Testis (tissue), 3 donors: Measurements from ENCODE around the gene CELSR1. TPM values are rescaled to one million over a fixed set of nuclear protein-coding genes. Genes with fewer than 3 reads are reported as not detected.

Source experiments
- DNase-seq: peaks from one replicate; pipeline ENCODE4 v3.0.0-alpha.2; 2019
- H3K27ac ChIP-seq, 2 donors: fragments of 200-600 bp; sonication (generic); one replicate each; pipeline ENCODE4 v1.5.1; 2019
- H3K27me3 ChIP-seq: fragments of 200-600 bp; sonication (generic); one replicate; pipeline ENCODE4 v1.5.1; 2019
- H3K36me3 ChIP-seq: fragments of 200-600 bp; sonication (generic); one replicate; pipeline ENCODE4 v1.5.1; 2017; ENCODE audit warnings: low read depth; ENCODE audit errors: missing control alignments
- H3K4me1 ChIP-seq: fragments of 200-600 bp; sonication (generic); one replicate; pipeline ENCODE4 v1.5.1; 2019
- H3K4me3 ChIP-seq, 2 donors: fragments of 200-600 bp; sonication (generic); one replicate each; pipeline ENCODE4 v1.5.1; 2017 to 2019
- H3K9me3 ChIP-seq: fragments of 200-600 bp; sonication (generic); one replicate; pipeline ENCODE4 v1.5.1; 2017
- POLR2A ChIP-seq: fragments of 450-650 bp; IDR thresholded peaks from one replicate; pipeline ENCODE4 v1.6.1; 2017; ENCODE audit warnings: antibody characterized with exemption, mild to moderate bottlenecking, moderate library complexity
- WGBS, 2 donors: methylation state at CpG; one replicate each; pipeline ENCODE4 v1.1.5; 2018; 5-methylcytosine and 5-hydroxymethylcytosine counted together
- intact Hi-C: fragments of 100-400 bp; cut with DNase I; formaldehyde crosslinking; loops from one replicate; pipeline ENCODE4 v1.15.1; 2023; ENCODE audit warnings: low total_unique reads
- polyA plus RNA-seq: library from polyadenylated mRNA; stranded (reverse); fragments of 350-450 nt; fragmentation: Illumina TruSeq; extraction: RNeasy Lipid Tissue Mini Kit (QIAGEN cat#74804); gene quantifications from one replicate; pipeline ENCODE4 v1.2.3, GENCODE V29; 2014; ENCODE audit warnings: low read depth, low replicate concordance; ENCODE audit not compliant: insufficient read depth
- total RNA-seq, 2 donors: library from RNA; depleted of rRNA; stranded (reverse); fragments of >200 nt; gene quantifications; one replicate each; pipeline ENCODE4 v1.2.3, GENCODE V29; 2016
- TF ChIP-seq, protein P1 (sequence below), 3 experiments: fragments of 450-650 bp in 2 of 3; fragments of 200-600 bp in 1 of 3; sonication (generic) in 1 of 3; IDR thresholded peaks; one replicate each; pipeline ENCODE4 v1.5.1; 2016 to 2019; ENCODE audit warnings: antibody characterized with exemption in 3 of 3, mild to moderate bottlenecking in 2 of 3, moderate library complexity in 1 of 3

The CELSR1 gene
- total and polyA plus RNA-seq, 3 donors from 2014 or later, result 5.6 to 21.5 (median 13.8) TPM

DNA sequence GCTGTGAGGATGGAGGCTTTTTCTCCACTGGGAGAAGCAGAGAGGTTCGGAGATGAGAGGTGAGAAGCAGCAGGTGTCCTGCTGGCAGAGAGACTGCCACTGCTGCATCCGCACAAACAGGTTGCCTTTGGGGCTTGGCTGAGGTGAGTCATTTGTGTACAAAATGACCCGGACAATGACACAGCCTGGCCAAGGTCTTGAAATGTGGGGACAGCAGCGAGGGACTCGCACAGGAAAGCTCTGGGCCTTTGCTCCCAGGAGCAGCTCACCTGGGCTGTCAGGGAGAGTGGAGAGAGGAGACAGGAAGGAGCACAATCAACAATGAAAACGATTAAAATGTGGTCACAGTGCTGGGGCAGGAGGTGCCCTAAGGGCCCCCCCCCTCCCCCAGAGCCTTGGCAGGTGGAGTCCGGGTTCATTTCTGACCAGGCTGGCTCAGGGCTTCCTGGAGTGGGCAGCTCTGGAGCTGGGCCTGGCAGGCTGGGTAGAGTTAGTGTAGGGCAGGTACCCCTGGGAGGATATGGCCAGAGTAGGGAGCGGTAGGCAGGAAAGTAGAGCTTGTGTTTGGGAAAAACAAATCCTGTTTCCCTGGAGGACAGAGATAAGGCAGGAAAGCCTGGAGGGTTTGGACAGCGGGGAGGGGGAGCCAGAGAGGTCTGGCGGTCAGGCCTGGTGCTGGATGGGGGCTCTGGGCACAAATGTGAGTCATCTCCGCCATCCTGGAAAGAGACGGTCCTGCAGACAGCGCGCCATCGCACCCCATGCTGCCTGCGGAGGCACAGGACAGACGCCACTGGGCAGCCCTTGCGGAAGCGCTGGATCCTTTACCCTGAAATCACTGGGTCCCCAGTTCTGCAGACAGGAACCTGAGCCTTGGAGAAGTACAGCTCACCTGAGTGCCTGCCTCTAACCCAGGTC, 37.8 kb upstream of the CELSR1 start:
- Histone ChIP-seq H3K4me1 (peaks cover 19% of the 10 kb centered on the region), H3K4me3 (no peak overlapping the region), H3K27me3 (no peaks in the 10 kb centered on the region), H3K9me3 (no peaks in the 10 kb centered on the region), H3K27ac (no peak overlapping the region), H3K36me3 (no peaks in the 10 kb centered on the region)
- intact Hi-C loops, result no loop called here
- TF ChIP-seq, protein P1, sequence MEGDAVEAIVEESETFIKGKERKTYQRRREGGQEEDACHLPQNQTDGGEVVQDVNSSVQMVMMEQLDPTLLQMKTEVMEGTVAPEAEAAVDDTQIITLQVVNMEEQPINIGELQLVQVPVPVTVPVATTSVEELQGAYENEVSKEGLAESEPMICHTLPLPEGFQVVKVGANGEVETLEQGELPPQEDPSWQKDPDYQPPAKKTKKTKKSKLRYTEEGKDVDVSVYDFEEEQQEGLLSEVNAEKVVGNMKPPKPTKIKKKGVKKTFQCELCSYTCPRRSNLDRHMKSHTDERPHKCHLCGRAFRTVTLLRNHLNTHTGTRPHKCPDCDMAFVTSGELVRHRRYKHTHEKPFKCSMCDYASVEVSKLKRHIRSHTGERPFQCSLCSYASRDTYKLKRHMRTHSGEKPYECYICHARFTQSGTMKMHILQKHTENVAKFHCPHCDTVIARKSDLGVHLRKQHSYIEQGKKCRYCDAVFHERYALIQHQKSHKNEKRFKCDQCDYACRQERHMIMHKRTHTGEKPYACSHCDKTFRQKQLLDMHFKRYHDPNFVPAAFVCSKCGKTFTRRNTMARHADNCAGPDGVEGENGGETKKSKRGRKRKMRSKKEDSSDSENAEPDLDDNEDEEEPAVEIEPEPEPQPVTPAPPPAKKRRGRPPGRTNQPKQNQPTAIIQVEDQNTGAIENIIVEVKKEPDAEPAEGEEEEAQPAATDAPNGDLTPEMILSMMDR (IDR thresholded peaks at IDR 0.05), result no peak
- TF ChIP-seq POLR2A, result no peak
- WGBS, 2 donors, result 71 to 72% methylated on average over 18 to 19 of the region's 19 CpGs
- no peak for DNase-seq

GRCh38 chr22:46574438-46574992, 37.1 kb upstream of the CELSR1 start:
- Histone ChIP-seq H3K27ac (no peak overlapping the region), H3K36me3 (no peaks in the 10 kb centered on the region), H3K4me3 (no peak overlapping the region), H3K4me1 (peaks cover 19% of the 10 kb centered on the region), H3K9me3 (no peaks in the 10 kb centered on the region), H3K27me3 (no peaks in the 10 kb centered on the region)
- TF ChIP-seq, protein P1 (IDR thresholded peaks at IDR 0.05), result no peak
- no peak for TF ChIP-seq POLR2A
- WGBS, 2 donors, result 93 to 94% methylated on average over 10 to 15 of the region's 15 CpGs
- DNase-seq, result no peak
- intact Hi-C loops, result no loop called here

DNA sequence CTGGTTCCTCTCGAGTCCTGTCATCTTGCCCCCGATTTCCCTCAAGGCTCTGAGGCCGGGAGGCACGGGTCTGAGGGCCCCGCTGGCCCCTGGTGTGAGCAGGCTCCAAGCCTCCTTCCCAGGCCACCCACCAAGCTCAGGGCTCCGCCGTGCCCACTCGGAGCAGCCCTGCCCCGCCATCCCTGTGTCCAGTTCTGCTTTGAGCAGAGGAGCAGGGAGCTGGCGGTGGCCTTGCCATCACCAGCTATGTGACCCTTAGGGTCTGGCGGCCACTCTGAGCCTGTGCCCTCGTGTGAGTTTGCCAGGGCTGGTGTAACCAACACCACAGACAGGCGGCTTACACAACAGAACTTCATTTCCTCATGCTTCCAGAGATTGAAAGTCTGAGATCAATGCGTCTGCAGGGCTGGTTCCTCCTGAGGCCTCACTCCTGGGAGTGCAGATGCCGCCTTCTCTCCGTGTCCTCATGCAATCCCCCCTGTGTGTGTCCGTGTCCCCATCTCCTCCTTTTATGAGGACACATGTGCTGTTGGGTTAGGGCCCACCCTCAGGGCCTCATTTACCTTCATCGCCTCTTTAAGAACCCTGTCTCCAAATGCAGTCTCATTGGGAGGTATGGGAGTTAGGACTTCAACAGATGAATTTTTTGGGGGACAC, 36.5 kb upstream of the CELSR1 start:
- TF ChIP-seq POLR2A, result no peak
- TF ChIP-seq, protein P1 (IDR thresholded peaks at IDR 0.05), result no peak
- Histone ChIP-seq H3K27ac (no peak overlapping the region), H3K4me3 (no peak overlapping the region), H3K36me3 (no peaks in the 10 kb centered on the region), H3K9me3 (no peaks in the 10 kb centered on the region), H3K27me3 (no peaks in the 10 kb centered on the region), H3K4me1 (peaks cover 19% of the 10 kb centered on the region)
- DNase-seq, result no peak
- WGBS, 2 donors, result 73 to 83% methylated on average over 16 to 18 of the region's 18 CpGs
- intact Hi-C loops, result no loop called here

DNA sequence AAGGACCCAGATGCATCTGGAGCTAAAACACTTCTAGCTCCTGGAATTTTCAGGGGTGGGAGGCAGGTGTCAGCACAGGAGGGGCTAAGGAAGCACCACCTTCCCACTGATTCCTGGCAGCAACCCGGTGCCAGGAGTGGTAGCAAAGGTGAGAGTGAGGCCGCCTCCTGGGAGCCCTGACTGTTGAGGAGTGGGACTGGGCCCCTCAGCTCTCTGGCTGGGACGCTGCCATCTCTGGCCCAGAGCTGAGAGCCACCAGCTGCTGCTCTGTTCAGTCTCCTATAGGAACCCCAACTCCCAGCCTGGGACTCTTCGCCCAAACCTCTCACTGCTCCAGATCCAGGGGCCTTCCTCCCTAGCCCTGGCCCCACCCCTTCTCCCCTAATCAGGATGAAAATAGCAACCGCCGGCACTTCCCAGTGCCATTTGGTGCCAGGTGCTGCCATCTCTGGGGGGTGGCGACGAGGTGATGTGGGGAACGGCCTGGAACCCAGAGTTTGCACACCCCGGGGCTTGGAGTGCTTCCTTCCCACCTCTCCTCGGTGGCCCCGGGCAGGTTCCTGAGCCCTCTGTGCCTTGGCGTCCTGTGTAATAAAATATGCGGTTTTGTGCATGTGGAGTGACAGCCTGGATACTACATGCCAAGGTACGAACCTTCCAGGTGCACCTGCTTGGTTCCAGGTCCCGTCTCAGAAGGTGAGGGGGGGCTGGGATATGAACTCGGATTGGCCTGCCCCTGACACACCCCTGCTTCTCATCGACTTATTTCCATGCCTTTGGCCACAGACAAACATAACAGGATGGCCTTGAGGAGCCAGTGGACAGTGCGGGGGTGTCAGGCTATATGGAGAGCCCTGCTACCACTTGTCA, 35.7 kb upstream of the CELSR1 start:
- 75 to 83% methylated on average over 7 to 19 of the region's 19 CpGs for WGBS, 2 donors

More for the DNA sequence above, 35.7 kb upstream of the CELSR1 start:
- peaks cover 13% of the 10 kb centered on the region for H3K4me1 ChIP-seq
- no peak overlapping the region for H3K4me3 ChIP-seq
- no peak for DNase-seq
- intact Hi-C loops, result no loop called here
- no peak overlapping the region for H3K27ac ChIP-seq
- no peaks in the 10 kb centered on the region for H3K36me3 ChIP-seq
- no peaks in the 10 kb centered on the region for H3K27me3 ChIP-seq
- no peaks in the 10 kb centered on the region for H3K9me3 ChIP-seq
- no peak for TF ChIP-seq POLR2A
- TF ChIP-seq, protein P1 (IDR thresholded peaks at IDR 0.05), result no peak
